ENCODE data around the gene VIT. TPM values are rescaled to one million over a fixed set of nuclear protein-coding genes. Genes with fewer than 3 reads are reported as not detected.

Gene VIT
- polyA plus RNA-seq, 3 donors: not detected

GRCh38 chr2:36692121-36692520, 4.4 kb upstream of the VIT start:
- Histone ChIP-seq H3K4me2 (replicated peaks; ENCODE audit: extremely low read depth, low read length, poor library complexity, severe bottlenecking) (no peak overlapping the region), H3K4me1 (ENCODE audit: control insufficient read depth in 1 of 2, insufficient read depth in 2 of 2, low read length in 2 of 2) (no peaks in the 10 kb centered on the region), H3K4me3 (replicated peaks in 1 of 3; ENCODE audit: low read depth in 2 of 3, low read length in 3 of 3) (no peak overlapping the region), H3K79me2 (ENCODE audit: insufficient read depth, low read length) (no peaks in the 10 kb centered on the region), H2AFZ (ENCODE audit: insufficient read depth, low read depth, low read length, poor library complexity, severe bottlenecking) (no peak overlapping the region), H3K9me3 (replicated peaks in 1 of 2; ENCODE audit: control insufficient read depth in 1 of 2, insufficient read depth in 1 of 2, low read length in 2 of 2) (peaks cover 0 to 4% of the 10 kb centered on the region in 2 donors), H3K27ac (ENCODE audit: low read depth in 1 of 2, low read length in 2 of 2) (no peak overlapping the region), H3K27me3 (ENCODE audit: control insufficient read depth in 2 of 2, insufficient read depth in 2 of 2, low read length in 2 of 2) (no peaks in the 10 kb centered on the region), H4K20me1 (ENCODE audit: insufficient read depth, low read length) (no peaks in the 10 kb centered on the region), H3K9ac (ENCODE audit: insufficient read depth, low read length, poor library complexity, severe bottlenecking) (no peak overlapping the region), H3K36me3 (replicated peaks in 1 of 2; ENCODE audit: control insufficient read depth in 1 of 2, insufficient read depth in 2 of 2, low read length in 2 of 2) (no peaks in the 10 kb centered on the region)
- no peak for DNase-seq
- Mint-ChIP-seq H3K4me1 (peaks cover 10% of the 10 kb centered on the region), H3K9me3 (peaks cover 0 to 10% (median 6%) of the 10 kb centered on the region in 7 donors), H3K27ac (no peak overlapping the region), H3K27me3 (ENCODE audit: low read depth in 3 of 3) (peaks cover 0 to 1% (median 0%) of the 10 kb centered on the region in 3 donors), H3K36me3 (no peaks in the 10 kb centered on the region), H3K4me3 (no peak overlapping the region)
- intact Hi-C loops (cut with micrococcal nuclease): no loop called here
- no peak for TF ChIP-seq CTCF (IDR thresholded peaks at IDR 0.05)
- no CpG with 5 or more reads among the region's 2 CpGs for WGBS (ENCODE audit: insufficient coverage)

GRCh38 chr2:36693825-36694224, 2.7 kb upstream of the VIT start:
- H3K4me1 Mint-ChIP-seq: peaks cover 25% of the 10 kb centered on the region
- no peak overlapping the region for H3K27ac ChIP-seq (ENCODE audit: low read depth in 1 of 2, low read length in 2 of 2)
- H3K4me3 Mint-ChIP-seq: no peak overlapping the region
- no peaks in the 10 kb centered on the region for H3K79me2 ChIP-seq (ENCODE audit: insufficient read depth, low read length)
- intact Hi-C loops (cut with micrococcal nuclease): no loop called here
- H3K27me3 Mint-ChIP-seq (ENCODE audit: low read depth in 3 of 3): peaks cover 0 to 7% (median 0%) of the 10 kb centered on the region in 3 donors
- H3K9me3 ChIP-seq (replicated peaks in 1 of 2; ENCODE audit: control insufficient read depth in 1 of 2, insufficient read depth in 1 of 2, low read length in 2 of 2): no peaks in the 10 kb centered on the region
- H3K4me1 ChIP-seq (ENCODE audit: control insufficient read depth in 1 of 2, insufficient read depth in 2 of 2, low read length in 2 of 2): peaks cover 15 to 16% of the 10 kb centered on the region in 2 donors
- no peak overlapping the region for H2AFZ ChIP-seq (ENCODE audit: insufficient read depth, low read depth, low read length, poor library complexity, severe bottlenecking)
- peaks cover 0 to 7% (median 3%) of the 10 kb centered on the region in 7 donors for H3K9me3 Mint-ChIP-seq
- H3K4me2 ChIP-seq (replicated peaks; ENCODE audit: extremely low read depth, low read length, poor library complexity, severe bottlenecking): no peak overlapping the region
- no peak for TF ChIP-seq CTCF (IDR thresholded peaks at IDR 0.05)
- no peak overlapping the region for H3K4me3 ChIP-seq (replicated peaks in 1 of 3; ENCODE audit: low read depth in 2 of 3, low read length in 3 of 3)
- 100% methylated on average over 5 of the region's 7 CpGs for WGBS (ENCODE audit: insufficient coverage)
- DNase-seq: no peak
- H3K36me3 ChIP-seq (replicated peaks in 1 of 2; ENCODE audit: control insufficient read depth in 1 of 2, insufficient read depth in 2 of 2, low read length in 2 of 2): no peaks in the 10 kb centered on the region
- no peak overlapping the region for H3K27ac Mint-ChIP-seq
- no peaks in the 10 kb centered on the region for H3K27me3 ChIP-seq (ENCODE audit: control insufficient read depth in 2 of 2, insufficient read depth in 2 of 2, low read length in 2 of 2)
- no peaks in the 10 kb centered on the region for H4K20me1 ChIP-seq (ENCODE audit: insufficient read depth, low read length)
- no peaks in the 10 kb centered on the region for H3K36me3 Mint-ChIP-seq
- H3K9ac ChIP-seq (ENCODE audit: insufficient read depth, low read length, poor library complexity, severe bottlenecking): no peak overlapping the region
